K562 (cell line): ENCODE measurements around the gene LIMK1. TPM values are rescaled to one million over a fixed set of nuclear protein-coding genes. Genes with fewer than 3 reads are reported as not detected.

ENCODE experiments used
- BHLHE40 ChIP-seq: IDR thresholded peaks from 2 replicates; pipeline ENCODE4 v1.6.1; 2011; ENCODE audit warnings: low read length, improper control_type of control experiment
- CHCHD3 ChIP-seq: fragments of 250-450 bp; sonication (Bioruptor Pico); IDR thresholded peaks from 2 replicates; pipeline ENCODE4 v2.1.2; 2022; ENCODE audit warnings: mild to moderate bottlenecking
- CREBBP ChIP-seq: IDR thresholded peaks from one replicate; pipeline ENCODE4 v1.6.1; 2012; ENCODE audit warnings: low read depth, mild to moderate bottlenecking, control low read depth, inconsistent platforms, low read length
- DACH1 ChIP-seq: fragments of 450-650 bp; IDR thresholded peaks from 2 replicates; pipeline ENCODE4 v1.6.1; 2018; ENCODE audit not compliant: partially characterized antibody
- HEY1 ChIP-seq: fragments of 250-450 bp; sonication (Bioruptor Pico); IDR thresholded peaks from 2 replicates; pipeline ENCODE4 v1.5.0; 2020; ENCODE audit warnings: mild to moderate bottlenecking, moderate library complexity, borderline replicate concordance
- NFE2 ChIP-seq: IDR thresholded peaks from 2 replicates; pipeline ENCODE4 v1.6.1; 2014; ENCODE audit warnings: antibody characterized with exemption, low read depth
- POLR2A ChIP-seq: fragments of 450-650 bp; conservative IDR thresholded peaks from 2 replicates; pipeline ENCODE4 v1.6.1; 2016
- PPARD ChIP-seq: fragments of 250-450 bp; sonication (Bioruptor Pico); IDR thresholded peaks from 2 replicates; pipeline ENCODE4 v1.8.0; 2022; ENCODE audit warnings: inconsistent platforms, mild to moderate bottlenecking, moderate library complexity
- PYGO2 ChIP-seq: fragments of 450-650 bp; IDR thresholded peaks from 2 replicates; pipeline ENCODE4 v1.6.1; 2016; ENCODE audit warnings: mild to moderate bottlenecking, missing genetic modification characterization, moderate library complexity, missing compliant biosample characterization
- TFAM ChIP-seq: fragments of 250-450 bp; sonication (Bioruptor Pico); conservative IDR thresholded peaks from 2 replicates; pipeline ENCODE4 v1.5.0; 2021; ENCODE audit warnings: mild to moderate bottlenecking, moderate library complexity
- ZNF75A ChIP-seq: fragments of 450-650 bp; formaldehyde crosslinking; IDR thresholded peaks from 2 replicates; pipeline ENCODE4 v1.4.0; 2020; ENCODE audit warnings: mild to moderate bottlenecking
- polyA plus RNA-seq, 8 experiments: library from polyadenylated mRNA; depleted of rRNA in 4 of 8; stranded (reverse) in 5 of 8; unstranded in 3 of 8; fragments of >200 nt; fragmentation: Nextera tagmentation in 2 of 8; fragmentation: Illumina TruSeq in 1 of 8; extraction: Ambion mirVana in 2 of 8; extraction: Trizol in 1 of 8; gene quantifications; 2 replicates each; pipeline versions ENCODE4 v1.2.1 to v1.2.3, GENCODE V29; 2011 to 2014; ENCODE audit warnings: inconsistent platforms in 1 of 8, missing spikeins in 1 of 8
- total RNA-seq, 7 experiments: library from RNA; depleted of rRNA in 6 of 7; stranded (reverse); fragments of >200 nt in 6 of 7; fragmentation: Illumina TruSeq in 2 of 7; extraction: Trizol in 2 of 7; gene quantifications; 2 replicates each; pipeline versions ENCODE4 v1.2.1 to v1.2.3, GENCODE V29; 2011 to 2021; ENCODE audit warnings: low replicate concordance in 1 of 7
- TF ChIP-seq, protein P1 (sequence below): fragments of 450-650 bp; IDR thresholded peaks from 2 replicates; pipeline ENCODE4 v1.7.1; 2018; ENCODE audit warnings: mild to moderate bottlenecking, low read depth; ENCODE audit not compliant: partially characterized antibody
- TF ChIP-seq, protein P2 (sequence below): sonication (generic); formaldehyde crosslinking; IDR thresholded peaks from 2 replicates; pipeline ENCODE4 v1.8.0; 2022; ENCODE audit warnings: mild to moderate bottlenecking, missing genetic modification reagents, borderline replicate concordance

The LIMK1 gene
- total and polyA plus RNA-seq, 9 of the 15 experiments (the other 6 are each of a cell fraction or from before 2014, with no cell fraction given) = 0.14 to 30.0 (median 15.9) TPM

DNA sequence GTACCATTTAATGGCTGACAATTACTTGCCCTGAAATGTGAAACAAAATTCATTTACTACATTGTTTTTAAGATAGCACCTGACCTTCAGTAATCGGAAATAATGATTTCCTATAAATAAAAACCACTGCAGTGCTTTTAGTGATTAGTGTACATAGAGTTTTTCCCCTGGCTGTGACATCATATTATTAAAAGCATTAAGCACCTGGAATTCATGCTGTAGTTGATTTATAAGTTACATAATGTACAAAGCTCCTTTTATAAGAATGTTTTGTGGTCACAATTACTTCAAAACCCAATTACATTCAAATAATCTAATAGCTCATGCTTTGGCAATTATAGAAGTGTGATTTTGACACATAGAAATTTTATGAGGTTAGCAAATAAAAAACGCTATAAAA, 46.3 kb downstream of the LIMK1 start (continued):
- TF ChIP-seq HEY1 (no peak), POLR2A (no peak), NFE2 (no peak), PPARD (no peak), BHLHE40 (no peak), TFAM (CRISPR knock-in tag) (no peak), DACH1 (no peak), PYGO2 (tag) (no peak), CREBBP (no peak), ZNF75A (no peak), CHCHD3 (no peak)
- TF ChIP-seq, protein P1, sequence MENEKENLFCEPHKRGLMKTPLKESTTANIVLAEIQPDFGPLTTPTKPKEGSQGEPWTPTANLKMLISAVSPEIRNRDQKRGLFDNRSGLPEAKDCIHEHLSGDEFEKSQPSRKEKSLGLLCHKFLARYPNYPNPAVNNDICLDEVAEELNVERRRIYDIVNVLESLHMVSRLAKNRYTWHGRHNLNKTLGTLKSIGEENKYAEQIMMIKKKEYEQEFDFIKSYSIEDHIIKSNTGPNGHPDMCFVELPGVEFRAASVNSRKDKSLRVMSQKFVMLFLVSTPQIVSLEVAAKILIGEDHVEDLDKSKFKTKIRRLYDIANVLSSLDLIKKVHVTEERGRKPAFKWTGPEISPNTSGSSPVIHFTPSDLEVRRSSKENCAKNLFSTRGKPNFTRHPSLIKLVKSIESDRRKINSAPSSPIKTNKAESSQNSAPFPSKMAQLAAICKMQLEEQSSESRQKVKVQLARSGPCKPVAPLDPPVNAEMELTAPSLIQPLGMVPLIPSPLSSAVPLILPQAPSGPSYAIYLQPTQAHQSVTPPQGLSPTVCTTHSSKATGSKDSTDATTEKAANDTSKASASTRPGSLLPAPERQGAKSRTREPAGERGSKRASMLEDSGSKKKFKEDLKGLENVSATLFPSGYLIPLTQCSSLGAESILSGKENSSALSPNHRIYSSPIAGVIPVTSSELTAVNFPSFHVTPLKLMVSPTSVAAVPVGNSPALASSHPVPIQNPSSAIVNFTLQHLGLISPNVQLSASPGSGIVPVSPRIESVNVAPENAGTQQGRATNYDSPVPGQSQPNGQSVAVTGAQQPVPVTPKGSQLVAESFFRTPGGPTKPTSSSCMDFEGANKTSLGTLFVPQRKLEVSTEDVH = no peak
- TF ChIP-seq, protein P2, sequence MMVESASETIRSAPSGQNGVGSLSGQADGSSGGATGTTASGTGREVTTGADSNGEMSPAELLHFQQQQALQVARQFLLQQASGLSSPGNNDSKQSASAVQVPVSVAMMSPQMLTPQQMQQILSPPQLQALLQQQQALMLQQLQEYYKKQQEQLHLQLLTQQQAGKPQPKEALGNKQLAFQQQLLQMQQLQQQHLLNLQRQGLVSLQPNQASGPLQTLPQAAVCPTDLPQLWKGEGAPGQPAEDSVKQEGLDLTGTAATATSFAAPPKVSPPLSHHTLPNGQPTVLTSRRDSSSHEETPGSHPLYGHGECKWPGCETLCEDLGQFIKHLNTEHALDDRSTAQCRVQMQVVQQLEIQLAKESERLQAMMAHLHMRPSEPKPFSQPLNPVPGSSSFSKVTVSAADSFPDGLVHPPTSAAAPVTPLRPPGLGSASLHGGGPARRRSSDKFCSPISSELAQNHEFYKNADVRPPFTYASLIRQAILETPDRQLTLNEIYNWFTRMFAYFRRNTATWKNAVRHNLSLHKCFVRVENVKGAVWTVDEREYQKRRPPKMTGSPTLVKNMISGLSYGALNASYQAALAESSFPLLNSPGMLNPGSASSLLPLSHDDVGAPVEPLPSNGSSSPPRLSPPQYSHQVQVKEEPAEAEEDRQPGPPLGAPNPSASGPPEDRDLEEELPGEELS (CRISPR knock-in tag) = no peak
- TF ChIP-seq, all 486 proteins: peak for 0
